ENCODE results near the gene CCNK.

CCNK gene

GRCh38 chr14:99522025-99522401, 40.8 kb downstream of the CCNK start:
- H3K9ac ChIP-seq: no peak overlapping the region

GRCh38 chr14:99522457-99522891, 41.3 kb downstream of the CCNK start:
- Histone ChIP-seq H3K4me2 (no peak overlapping the region), H3K9ac (no peak overlapping the region), H3K27ac (no peak overlapping the region), H3K4me1 (ENCODE audit: low read depth, poor library complexity, severe bottlenecking) (peaks cover 3% of the 10 kb centered on the region), H3K79me2 (ENCODE audit: insufficient read depth, low read depth) (no peaks in the 10 kb centered on the region), H3K27me3 (ENCODE audit: insufficient read depth, low read depth) (no peaks in the 10 kb centered on the region), H3K36me3 (ENCODE audit: insufficient read depth) (no peaks in the 10 kb centered on the region), H3K4me3 (IDR thresholded peaks at IDR 0.05; ENCODE audit: insufficient read depth, low read depth, low read length) (no peak overlapping the region), H2AFZ (ENCODE audit: low read depth) (no peak overlapping the region), H4K20me1 (ENCODE audit: insufficient read depth) (no peaks in the 10 kb centered on the region)
- no peak for TF ChIP-seq CTCF (conservative IDR thresholded peaks at IDR 0.05; ENCODE audit: low read depth, low read length)

More at GRCh38 chr14:99522025-99522401, 40.8 kb downstream of the CCNK start:
- Histone ChIP-seq H3K27me3 (ENCODE audit: insufficient read depth, low read depth) (no peaks in the 10 kb centered on the region), H3K4me2 (no peak overlapping the region), H4K20me1 (ENCODE audit: insufficient read depth) (no peaks in the 10 kb centered on the region), H3K27ac (no peak overlapping the region), H3K36me3 (ENCODE audit: insufficient read depth) (no peaks in the 10 kb centered on the region), H2AFZ (ENCODE audit: low read depth) (no peak overlapping the region), H3K4me1 (ENCODE audit: low read depth, poor library complexity, severe bottlenecking) (peaks cover 3% of the 10 kb centered on the region), H3K4me3 (IDR thresholded peaks at IDR 0.05; ENCODE audit: insufficient read depth, low read depth, low read length) (no peak overlapping the region), H3K79me2 (ENCODE audit: insufficient read depth, low read depth) (no peaks in the 10 kb centered on the region)
- TF ChIP-seq CTCF (conservative IDR thresholded peaks at IDR 0.05; ENCODE audit: low read depth, low read length): no peak

GRCh38 chr14:99522934-99523703, 41.9 kb downstream of the CCNK start:
- no peak overlapping the region for H3K27ac ChIP-seq
- peaks cover 3% of the 10 kb centered on the region for H3K4me1 ChIP-seq (ENCODE audit: low read depth, poor library complexity, severe bottlenecking)
- no peak overlapping the region for H3K9ac ChIP-seq
- H3K4me2 ChIP-seq: no peak overlapping the region
- TF ChIP-seq CTCF (conservative IDR thresholded peaks at IDR 0.05; ENCODE audit: low read depth, low read length): no peak
- no peaks in the 10 kb centered on the region for H3K27me3 ChIP-seq (ENCODE audit: insufficient read depth, low read depth)
- no peak overlapping the region for H3K4me3 ChIP-seq (IDR thresholded peaks at IDR 0.05; ENCODE audit: insufficient read depth, low read depth, low read length)
- H2AFZ ChIP-seq (ENCODE audit: low read depth): no peak overlapping the region
- H3K79me2 ChIP-seq (ENCODE audit: insufficient read depth, low read depth): no peaks in the 10 kb centered on the region
- no peaks in the 10 kb centered on the region for H4K20me1 ChIP-seq (ENCODE audit: insufficient read depth)
- no peaks in the 10 kb centered on the region for H3K36me3 ChIP-seq (ENCODE audit: insufficient read depth)

GRCh38 chr14:99523704-99524055, 42.5 kb downstream of the CCNK start:
- H3K27ac ChIP-seq: no peak overlapping the region
- H3K4me1 ChIP-seq (ENCODE audit: low read depth, poor library complexity, severe bottlenecking): peaks cover under 1% of the 10 kb centered on the region
- TF ChIP-seq CTCF (conservative IDR thresholded peaks at IDR 0.05; ENCODE audit: low read depth, low read length): no peak
- H3K27me3 ChIP-seq (ENCODE audit: insufficient read depth, low read depth): no peaks in the 10 kb centered on the region
- no peak overlapping the region for H2AFZ ChIP-seq (ENCODE audit: low read depth)
- H4K20me1 ChIP-seq (ENCODE audit: insufficient read depth): no peaks in the 10 kb centered on the region
- no peaks in the 10 kb centered on the region for H3K36me3 ChIP-seq (ENCODE audit: insufficient read depth)
- H3K79me2 ChIP-seq (ENCODE audit: insufficient read depth, low read depth): no peaks in the 10 kb centered on the region
- no peak overlapping the region for H3K9ac ChIP-seq
- no peak overlapping the region for H3K4me2 ChIP-seq
- H3K4me3 ChIP-seq (IDR thresholded peaks at IDR 0.05; ENCODE audit: insufficient read depth, low read depth, low read length): no peak overlapping the region
